Kidney (tissue), 14 donors: ENCODE measurements around the gene LRRC49. TPM values are rescaled to one million over a fixed set of nuclear protein-coding genes. Genes with fewer than 3 reads are reported as not detected.
"Not testable (repeated sequence)": the region's sequence is repeated elsewhere in the genome, so short reads cannot be mapped to it uniquely, and the experiment has no call there.

ENCODE experiments used
- DNase-seq, 5 donors: peaks; one replicate each; pipeline ENCODE4 v3.0.0-alpha.2; 2013 to 2020
- FAIRE-seq: peaks from 2 replicates; lab custom pipeline; 2012; peaks lifted over from hg19 to GRCh38; lab: Jason Lieb, UNC
- H3K27ac ChIP-seq, 2 donors: one replicate each; pipeline ENCODE4 v1.7.0; 2013; ENCODE audit warnings: low read depth in 2 of 2, low read length in 2 of 2, inconsistent platforms in 1 of 2
- H3K27me3 ChIP-seq: one replicate; pipeline ENCODE4 v1.7.1; 2013; ENCODE audit warnings: low read length, inconsistent platforms; ENCODE audit not compliant: control insufficient read depth, insufficient read depth
- H3K36me3 ChIP-seq, 3 donors: one replicate each; pipeline versions ENCODE4 v1.7.0 to v1.7.1; 2013; ENCODE audit warnings: low read length in 3 of 3, control low read depth in 1 of 3, inconsistent platforms in 1 of 3; ENCODE audit not compliant: insufficient read depth in 3 of 3, control insufficient read depth in 2 of 3
- H3K4me1 ChIP-seq, 3 donors: one replicate each; pipeline versions ENCODE4 v1.7.0 to v1.7.1; 2013; ENCODE audit warnings: low read length in 3 of 3, inconsistent platforms in 1 of 3, low read depth in 1 of 3; ENCODE audit not compliant: control insufficient read depth in 2 of 3, insufficient read depth in 2 of 3
- H3K4me3 ChIP-seq, 3 donors: one replicate each; pipeline versions ENCODE4 v1.7.0 to v1.8.1; 2013; ENCODE audit warnings: low read length in 3 of 3, control low read depth in 1 of 3, inconsistent platforms in 1 of 3
- H3K9ac ChIP-seq, 3 donors: one replicate each; pipeline versions ENCODE4 v1.7.0 to v1.7.1; 2013; ENCODE audit warnings: low read length in 3 of 3, control low read depth in 1 of 3, inconsistent platforms in 1 of 3
- H3K9me3 ChIP-seq, 3 donors: one replicate each; pipeline versions ENCODE4 v1.7.0 to v1.7.1; 2013; ENCODE audit warnings: low read length in 3 of 3, control low read depth in 1 of 3, inconsistent platforms in 1 of 3; ENCODE audit not compliant: control insufficient read depth in 2 of 3, insufficient read depth in 1 of 3
- intact Hi-C: fragments of 100-400 bp; cut with DNase I; formaldehyde crosslinking; loops from one replicate; pipeline ENCODE4 v1.11.1; 2022
- polyA plus RNA-seq: library from polyadenylated mRNA; stranded (reverse); fragments of 350-450 nt; fragmentation: Illumina TruSeq; extraction: RNeasy Lipid Tissue Mini Kit (QIAGEN cat#74804); gene quantifications from one replicate; pipeline ENCODE4 v1.2.3, GENCODE V29; 2014; ENCODE audit warnings: low read depth, low replicate concordance; ENCODE audit not compliant: insufficient read depth
- total RNA-seq: library from RNA; stranded (reverse); fragmentation: NEBNext Ultra II Directional; extraction: Animal tissue kit (Norgen Biotek cat#: 25700); gene quantifications from one replicate; pipeline ENCODE4 v1.2.1, GENCODE V29; 2021
- TF ChIP-seq, protein P1 (sequence below): IDR thresholded peaks from 3 replicates; pipeline ENCODE4 v1.5.1; 2012; ENCODE audit warnings: mild to moderate bottlenecking, moderate library complexity, borderline replicate concordance; ENCODE audit not compliant: insufficient read depth; ENCODE audit errors: extremely low read depth
- donor health status: control.
- donor health status: control.
- donor health status: control.
- donor health status: control.
- donor health status: control.
- donor health status: DM: yes; HTN: yes; CAD: no.
- donor health status: Normal renal cell carcinoma (clear cell type).

The LRRC49 gene
- total and polyA plus RNA-seq, 2 donors from 2014 or later: 13.2 to 14.2 TPM

- no peak overlapping the region for H3K4me3 ChIP-seq
- no peaks in the 10 kb centered on the region for H3K27me3 ChIP-seq
- TF ChIP-seq, protein P1, sequence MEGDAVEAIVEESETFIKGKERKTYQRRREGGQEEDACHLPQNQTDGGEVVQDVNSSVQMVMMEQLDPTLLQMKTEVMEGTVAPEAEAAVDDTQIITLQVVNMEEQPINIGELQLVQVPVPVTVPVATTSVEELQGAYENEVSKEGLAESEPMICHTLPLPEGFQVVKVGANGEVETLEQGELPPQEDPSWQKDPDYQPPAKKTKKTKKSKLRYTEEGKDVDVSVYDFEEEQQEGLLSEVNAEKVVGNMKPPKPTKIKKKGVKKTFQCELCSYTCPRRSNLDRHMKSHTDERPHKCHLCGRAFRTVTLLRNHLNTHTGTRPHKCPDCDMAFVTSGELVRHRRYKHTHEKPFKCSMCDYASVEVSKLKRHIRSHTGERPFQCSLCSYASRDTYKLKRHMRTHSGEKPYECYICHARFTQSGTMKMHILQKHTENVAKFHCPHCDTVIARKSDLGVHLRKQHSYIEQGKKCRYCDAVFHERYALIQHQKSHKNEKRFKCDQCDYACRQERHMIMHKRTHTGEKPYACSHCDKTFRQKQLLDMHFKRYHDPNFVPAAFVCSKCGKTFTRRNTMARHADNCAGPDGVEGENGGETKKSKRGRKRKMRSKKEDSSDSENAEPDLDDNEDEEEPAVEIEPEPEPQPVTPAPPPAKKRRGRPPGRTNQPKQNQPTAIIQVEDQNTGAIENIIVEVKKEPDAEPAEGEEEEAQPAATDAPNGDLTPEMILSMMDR: no peak
- H3K9me3 ChIP-seq: no peaks in the 10 kb centered on the region
- no peak for DNase-seq
- intact Hi-C loops: no loop called here
- peak overlapping the region in 1 of 2 donors; percentile 5 for H3K27ac ChIP-seq
- H3K9ac ChIP-seq: no peak overlapping the region
- no peak for FAIRE-seq
- no peaks in the 10 kb centered on the region for H3K36me3 ChIP-seq
- peaks cover 0 to 9% (median 0%) of the 10 kb centered on the region in 3 donors for H3K4me1 ChIP-seq
These were observed 36.3 kb upstream of the LRRC49 start for GRCh38 chr15:70856177-70856883.

DNA sequence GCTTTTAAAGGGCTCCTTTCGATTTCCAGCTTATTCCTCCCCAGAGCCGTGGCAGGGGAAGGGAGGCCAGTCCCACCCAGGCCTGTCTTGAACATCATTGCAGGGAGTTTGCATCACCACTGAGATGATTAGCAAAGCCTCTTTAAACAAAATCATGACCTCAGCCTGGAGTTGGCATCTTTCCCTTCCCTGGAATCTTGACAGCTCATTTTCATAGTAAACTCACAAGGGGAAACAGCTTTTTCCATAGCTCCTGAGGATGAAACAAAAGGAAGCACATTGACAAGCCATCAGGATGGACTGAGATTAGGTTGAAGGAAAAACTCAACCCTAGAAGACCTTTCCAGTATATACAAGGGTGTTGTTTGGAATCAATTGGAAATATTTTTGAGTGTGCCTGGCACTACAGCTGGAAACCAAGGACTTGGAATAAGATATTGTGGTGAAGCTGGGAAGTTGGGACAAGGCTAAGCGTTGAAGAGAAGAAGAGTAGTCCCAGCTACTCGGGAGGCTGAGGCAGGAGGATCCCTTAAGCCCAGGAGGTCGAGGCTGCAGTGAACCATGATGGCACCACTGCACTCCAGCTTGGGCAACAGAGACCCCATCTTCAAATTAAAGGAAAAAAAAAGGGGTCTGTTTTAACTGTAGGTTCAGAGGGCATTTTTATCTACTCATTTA is 35.6 kb upstream of the LRRC49 start:
- peak overlapping the region in 1 of 2 donors; percentile 48 for H3K27ac ChIP-seq
- DNase-seq: peak in 2 of 5 donors; percentile 51 to 85
- H3K9me3 ChIP-seq: no peaks in the 10 kb centered on the region
- H3K4me1 ChIP-seq: peaks cover 0 to 8% (median 0%) of the 10 kb centered on the region in 3 donors
- H3K4me3 ChIP-seq: no peak overlapping the region
- no peak overlapping the region for H3K9ac ChIP-seq
- intact Hi-C loops: no loop called here
- TF ChIP-seq, protein P1: no peak
- no peaks in the 10 kb centered on the region for H3K36me3 ChIP-seq
- H3K27me3 ChIP-seq: no peaks in the 10 kb centered on the region
- FAIRE-seq: no peak

DNA sequence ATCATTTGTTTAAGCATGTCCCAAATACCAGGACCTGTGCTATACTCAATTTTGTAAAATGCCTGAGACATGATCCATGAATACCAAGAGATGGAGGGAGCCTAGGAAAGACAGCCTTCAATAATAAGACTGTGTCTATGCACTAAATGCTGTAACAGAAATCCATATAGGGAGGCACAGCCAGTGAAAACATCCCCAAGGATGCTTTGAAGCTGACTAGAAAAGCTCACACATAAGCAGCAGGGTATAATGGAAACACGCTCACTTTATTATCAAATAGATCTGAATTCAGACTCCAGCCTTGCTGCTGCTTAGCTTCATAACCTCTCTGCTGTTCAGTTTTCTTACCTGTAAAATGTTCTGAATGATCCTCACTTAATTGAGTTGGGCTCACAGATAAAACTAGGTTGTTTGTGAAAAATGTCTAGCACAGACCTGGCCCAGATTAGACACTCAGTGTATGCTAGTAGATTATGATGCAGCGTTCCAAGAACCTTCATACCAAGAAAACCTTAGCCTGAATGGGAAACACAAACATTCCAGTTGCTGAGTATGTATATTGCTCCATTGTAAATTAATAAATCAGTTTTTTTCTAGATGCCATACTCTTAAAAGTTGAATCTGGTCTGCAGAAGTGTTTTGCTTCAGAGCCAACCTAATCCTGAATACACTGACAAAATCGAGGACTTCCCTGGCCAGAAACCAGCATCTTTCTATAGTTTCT is 34.9 kb upstream of the LRRC49 start:
- H3K9me3 ChIP-seq: no peaks in the 10 kb centered on the region
- H3K4me3 ChIP-seq: no peak overlapping the region
- TF ChIP-seq, protein P1: no peak
- H3K9ac ChIP-seq: no peak overlapping the region
- H3K27ac ChIP-seq: no peak overlapping the region
- no peaks in the 10 kb centered on the region for H3K27me3 ChIP-seq
- no peak for DNase-seq
- no peaks in the 10 kb centered on the region for H3K36me3 ChIP-seq
- no peak for FAIRE-seq
- intact Hi-C loops: no loop called here
- H3K4me1 ChIP-seq: peaks cover 0 to 6% (median 0%) of the 10 kb centered on the region in 3 donors

GRCh38 chr15:70858614-70859321 is 33.9 kb upstream of the LRRC49 start:
- H3K4me1 ChIP-seq, FAIRE-seq, DNase-seq, H3K4me3 ChIP-seq, H3K9ac ChIP-seq, H3K27me3 ChIP-seq, intact Hi-C loops, H3K9me3 ChIP-seq, H3K27ac ChIP-seq, H3K36me3 ChIP-seq: not testable (repeated sequence)
